Tibial artery (tissue), 4 donors: ENCODE data around the gene FBXO21.

Experiments
- DNase-seq, 2 donors: peaks; one replicate each; pipeline ENCODE4 v3.0.0-alpha.2; 2019
- H3K27ac ChIP-seq, 2 donors: fragments of 200-600 bp; sonication (generic) in 1 of 2; 1 replicate in 1 of 2; 2 replicates in 1 of 2; pipeline ENCODE4 v1.5.1; 2018 to 2019; ENCODE audit warnings: mild to moderate bottlenecking in 1 of 2
- H3K27me3 ChIP-seq, 2 donors: fragments of 200-600 bp; sonication (generic) in 1 of 2; one replicate each; pipeline versions ENCODE4 v1.5.1 to v1.6.0; 2016 to 2019
- H3K36me3 ChIP-seq, 3 donors: fragments of 200-600 bp; sonication (generic) in 2 of 3; one replicate each; pipeline ENCODE4 v1.5.1; 2016 to 2019; ENCODE audit warnings: mild to moderate bottlenecking in 2 of 3
- H3K4me1 ChIP-seq, 4 donors: fragments of 200-600 bp; sonication (generic) in 2 of 4; 1 replicate in 3 of 4; 2 replicates in 1 of 4; pipeline ENCODE4 v1.5.1; 2016 to 2019
- H3K4me3 ChIP-seq, 2 donors: fragments of 200-600 bp; sonication (generic) in 1 of 2; 1 replicate in 1 of 2; 2 replicates in 1 of 2; pipeline ENCODE4 v1.5.1; 2018 to 2019; ENCODE audit warnings: mild to moderate bottlenecking in 2 of 2
- H3K9me3 ChIP-seq, 3 donors: fragments of 200-600 bp; sonication (generic) in 1 of 3; one replicate each; pipeline ENCODE4 v1.5.1; 2016 to 2019
- CTCF ChIP-seq, 2 experiments: fragments of 200-600 bp in 1 of 2; fragments of 450-650 bp in 1 of 2; IDR thresholded peaks; one replicate each; pipeline ENCODE4 v1.5.1; 2017 to 2019; ENCODE audit warnings: antibody characterized with exemption in 2 of 2, mild to moderate bottlenecking in 1 of 2, moderate library complexity in 1 of 2
- intact Hi-C: fragments of 100-400 bp; cut with DNase I; formaldehyde crosslinking; loops from one replicate; pipeline ENCODE4 v1.15.0; 2023; ENCODE audit warnings: low total_unique reads

FBXO21 gene

GRCh38 chr12:117145597-117146154 is 44.6 kb downstream of the FBXO21 start:
- no peaks in the 10 kb centered on the region for H3K9me3 ChIP-seq
- TF ChIP-seq CTCF (IDR thresholded peaks at IDR 0.05), result no peak
- peaks cover 0 to 2% (median 0%) of the 10 kb centered on the region in 4 donors for H3K4me1 ChIP-seq
- intact Hi-C loops, result no loop called here
- peak in 1 of 2 donors; percentile 3 for DNase-seq
- no peak overlapping the region for H3K4me3 ChIP-seq
- no peaks in the 10 kb centered on the region for H3K27me3 ChIP-seq
- no peak overlapping the region for H3K27ac ChIP-seq
- H3K36me3 ChIP-seq, result peaks cover 35 to 84% (median 42%) of the 10 kb centered on the region in 3 donors

GRCh38 chr12:117144599-117144998 is 45.7 kb downstream of the FBXO21 start:
- no peaks in the 10 kb centered on the region for H3K9me3 ChIP-seq
- no peak overlapping the region for H3K4me3 ChIP-seq
- TF ChIP-seq CTCF (IDR thresholded peaks at IDR 0.05), result no peak
- peaks cover 33 to 75% (median 35%) of the 10 kb centered on the region in 3 donors for H3K36me3 ChIP-seq
- DNase-seq, result no peak
- intact Hi-C loops, result no loop called here
- no peaks in the 10 kb centered on the region for H3K27me3 ChIP-seq
- no peak overlapping the region for H3K27ac ChIP-seq
- peaks cover 0 to 4% (median 0%) of the 10 kb centered on the region in 4 donors for H3K4me1 ChIP-seq

GRCh38 chr12:117143008-117143532 is 47.2 kb downstream of the FBXO21 start:
- no peak for TF ChIP-seq CTCF (IDR thresholded peaks at IDR 0.05)
- intact Hi-C loops, result no loop called here
- Histone ChIP-seq H3K4me3 (no peak overlapping the region), H3K9me3 (no peaks in the 10 kb centered on the region), H3K4me1 (peaks cover 0 to 4% (median 0%) of the 10 kb centered on the region in 4 donors), H3K27me3 (no peaks in the 10 kb centered on the region), H3K27ac (no peak overlapping the region), H3K36me3 (peaks cover 23 to 60% (median 23%) of the 10 kb centered on the region in 3 donors)
- no peak for DNase-seq

- peaks cover 23 to 52% (median 23%) of the 10 kb centered on the region in 3 donors for H3K36me3 ChIP-seq
- intact Hi-C loops, result no loop called here
- no peaks in the 10 kb centered on the region for H3K9me3 ChIP-seq
- no peak overlapping the region for H3K4me3 ChIP-seq
- peaks cover 0 to 4% (median 0%) of the 10 kb centered on the region in 4 donors for H3K4me1 ChIP-seq
- no peaks in the 10 kb centered on the region for H3K27me3 ChIP-seq
- no peak for DNase-seq
- no peak for TF ChIP-seq CTCF (IDR thresholded peaks at IDR 0.05)
- H3K27ac ChIP-seq, result no peak overlapping the region
Measured at GRCh38 chr12:117142094-117142493, 48.2 kb downstream of the FBXO21 start.

- no peak for DNase-seq
- Histone ChIP-seq H3K27me3 (no peaks in the 10 kb centered on the region), H3K36me3 (peaks cover 23 to 47% (median 23%) of the 10 kb centered on the region in 3 donors), H3K27ac (no peak overlapping the region), H3K9me3 (no peaks in the 10 kb centered on the region), H3K4me3 (no peak overlapping the region), H3K4me1 (peaks cover 0 to 4% (median 0%) of the 10 kb centered on the region in 4 donors)
- intact Hi-C loops, result no loop called here
- TF ChIP-seq CTCF (IDR thresholded peaks at IDR 0.05), result no peak
Measured at GRCh38 chr12:117141097-117141898, 49.0 kb downstream of the FBXO21 start.
